Left lobe of liver (tissue), 2 donors: ENCODE measurements around the gene STYXL1. TPM values are rescaled to one million over a fixed set of nuclear protein-coding genes. Genes with fewer than 3 reads are reported as not detected.
A peak's percentile ranks its signal among the peaks of the same experiment; 100 is the strongest.
"Not testable (repeated sequence)": the region's sequence is repeated elsewhere in the genome, so short reads cannot be mapped to it uniquely, and the experiment has no call there.

ENCODE experiments used
- ATAC-seq: fragments of 200-7000 bp; cut with Tn5 transposase; one replicate; pipeline ENCODE4 v1.9.1; 2020; ENCODE audit warnings: mild to moderate bottlenecking, moderate library complexity
- DNase-seq: peaks from one replicate; pipeline ENCODE4 v3.0.0-alpha.2; 2020; ENCODE audit warnings: low spot score
- total RNA-seq: library from RNA; stranded (reverse); gene quantifications from one replicate; pipeline ENCODE4 v1.2.1, GENCODE V29; 2021
- donor health status: DM: no; HTN: no; CAD: no; lungs with moderate emphysema.
- donor health status: DM: no; HTN: yes; CAD: no.

STYXL1 gene
- total RNA-seq, 1 donor from 2014 or later = 17.6 TPM

DNA sequence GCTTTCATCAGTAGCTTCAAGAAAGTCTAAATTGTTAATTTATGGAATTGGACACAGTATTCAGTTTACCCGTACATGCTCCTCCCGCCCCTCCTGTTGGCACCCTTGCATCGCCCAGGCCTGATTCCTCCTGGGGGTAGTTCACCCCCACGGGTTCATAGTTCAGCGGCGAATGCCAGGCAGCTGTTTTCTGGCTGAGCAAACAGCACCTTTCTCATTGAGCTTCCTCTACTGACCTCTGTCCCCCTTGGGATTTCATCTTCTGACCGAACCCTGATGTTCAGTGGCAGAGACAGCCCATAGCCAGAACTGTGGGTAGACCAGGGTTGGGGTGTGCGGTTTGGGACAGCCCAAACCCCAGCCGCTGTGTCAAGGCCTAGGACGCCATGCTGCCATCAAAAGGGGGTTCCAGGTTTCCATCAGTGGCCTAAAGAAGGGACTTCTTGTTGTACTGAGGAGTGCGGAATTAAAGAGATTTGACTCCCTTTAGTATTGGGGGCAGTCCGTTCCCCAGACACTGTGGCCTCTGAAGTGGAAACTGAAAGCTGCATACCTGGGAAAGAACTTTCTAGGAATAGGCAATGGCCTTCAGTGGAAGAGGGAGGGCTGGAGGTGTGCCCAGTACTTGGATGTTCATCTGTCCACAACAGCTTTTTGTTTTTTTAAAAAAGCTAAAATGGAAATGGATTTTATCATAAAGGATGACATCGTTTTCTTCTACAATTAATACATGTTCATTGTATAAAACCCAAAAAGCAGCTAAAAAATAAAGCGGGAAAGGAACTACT lies 19.1 kb upstream of the STYXL1 start:
- ATAC-seq = peak; percentile 59

DNA sequence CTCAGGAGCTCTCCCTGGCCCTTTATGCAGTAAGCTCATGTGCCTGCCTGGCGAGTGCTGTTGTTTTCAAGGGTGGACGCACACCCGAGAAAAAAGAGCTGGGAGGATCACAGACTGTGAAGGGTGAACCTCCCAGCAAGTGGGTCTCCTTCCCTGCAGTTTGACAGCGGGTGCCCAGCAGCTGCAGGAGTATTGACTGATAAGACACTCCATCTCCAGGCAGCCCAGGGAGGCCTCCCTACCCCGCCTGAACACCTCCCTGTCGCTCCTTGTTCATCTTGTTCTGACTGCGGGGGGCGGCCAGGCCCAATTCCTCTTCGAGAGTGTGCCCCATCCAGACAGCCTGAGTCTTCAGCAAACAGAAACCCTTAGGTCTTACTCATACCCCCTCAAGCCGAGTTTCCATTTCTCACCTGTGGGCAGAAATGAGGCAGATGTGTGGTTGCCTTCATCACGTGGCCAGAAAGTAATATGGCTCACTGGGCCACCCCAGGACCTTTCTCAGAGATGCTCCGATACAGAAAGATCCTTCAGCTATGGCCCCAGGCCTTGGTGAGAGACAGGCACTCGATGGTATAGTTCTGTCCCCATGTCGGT lies 17.3 kb upstream of the STYXL1 start:
- DNase-seq = no peak
- no peak for ATAC-seq

More for the DNA sequence above, 19.1 kb upstream of the STYXL1 start:
- DNase-seq = peak; percentile 61

GRCh38 chr7:76064208-76064970 lies 16.6 kb upstream of the STYXL1 start:
- DNase-seq = no peak

DNA sequence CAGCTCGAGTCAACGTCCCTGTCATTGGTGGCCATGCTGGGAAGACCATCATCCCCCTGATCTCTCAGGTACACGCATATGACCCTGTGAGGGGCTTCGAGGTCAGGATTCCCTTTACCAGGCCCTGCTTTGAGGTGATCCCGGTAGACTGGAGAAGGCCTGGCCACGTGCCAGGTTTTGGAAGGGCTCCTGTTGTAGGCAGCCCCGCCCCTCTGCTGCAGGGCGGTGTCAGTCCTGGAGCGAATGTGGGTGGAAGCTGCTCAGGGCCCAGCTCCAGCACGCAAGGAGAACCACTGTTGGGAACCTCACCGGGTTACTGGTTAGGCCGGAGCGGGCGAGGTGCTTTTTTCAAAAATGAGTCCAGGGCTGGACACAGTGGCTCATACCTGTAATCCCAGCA lies 15.7 kb upstream of the STYXL1 start:
- peak; percentile 44 for ATAC-seq
- peak; percentile 75 for DNase-seq

More at GRCh38 chr7:76064208-76064970, 16.6 kb upstream of the STYXL1 start:
- ATAC-seq = peak; percentile 4

DNA sequence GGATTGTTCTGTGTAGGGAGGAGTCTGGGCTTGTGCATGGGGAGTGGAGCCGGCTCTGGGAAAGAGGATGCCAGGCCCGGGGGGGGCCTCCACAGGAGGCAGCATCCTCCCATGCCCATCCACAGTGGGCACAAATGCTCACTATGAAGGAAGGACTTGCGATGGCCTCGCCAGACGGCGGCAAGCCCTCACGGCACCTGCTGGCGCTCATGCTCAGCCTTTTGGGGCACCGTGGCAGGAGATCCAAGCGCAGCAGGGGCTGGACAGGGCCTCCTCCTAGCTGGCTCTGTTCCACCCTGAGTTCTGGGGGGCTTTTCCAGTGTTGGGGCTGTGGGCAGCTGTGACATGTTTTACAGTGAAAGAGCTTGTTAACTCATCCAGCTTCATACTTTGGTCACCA lies 15.3 kb upstream of the STYXL1 start:
- no peak for DNase-seq
- ATAC-seq = no peak

DNA sequence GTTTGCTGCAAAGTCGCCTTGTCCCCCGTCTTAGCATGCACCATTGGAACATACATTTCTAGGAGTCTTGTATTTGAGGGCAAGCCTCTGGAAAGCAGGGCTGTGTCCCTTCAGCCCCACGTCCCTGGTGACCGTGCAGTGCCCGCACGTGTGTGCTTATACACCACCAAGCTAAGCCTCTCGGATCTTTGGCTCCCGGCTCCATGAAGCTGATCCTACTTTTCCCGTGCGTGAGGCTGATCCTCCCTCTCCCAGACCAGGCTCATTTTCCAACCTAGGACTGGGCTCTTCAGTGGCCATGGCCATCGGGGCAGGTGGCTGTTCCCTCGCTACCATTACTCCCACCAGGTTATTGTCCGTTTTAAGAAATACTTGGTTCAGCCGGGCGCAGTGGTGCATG lies 14.5 kb upstream of the STYXL1 start:
- no peak for ATAC-seq
- no peak for DNase-seq

DNA sequence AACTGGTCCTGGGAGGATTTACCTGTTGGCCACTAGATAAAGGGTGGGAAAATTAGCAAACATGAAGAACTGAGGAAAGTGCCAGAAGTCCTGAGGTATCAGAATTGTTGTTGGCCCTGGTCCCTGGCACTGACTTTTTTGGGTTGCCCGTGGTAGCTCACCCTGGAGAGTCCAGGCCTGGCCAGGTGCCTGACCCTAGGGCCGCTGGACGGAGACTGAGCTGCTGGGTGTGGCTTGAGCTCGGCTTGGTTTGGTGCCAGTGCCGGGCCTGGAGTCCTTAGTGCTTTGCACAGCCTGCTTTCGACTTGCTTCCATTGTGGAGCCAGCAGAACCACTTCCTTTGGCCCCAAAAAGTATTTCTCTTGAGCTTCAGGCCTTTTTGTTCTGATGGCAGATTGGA lies 13.0 kb upstream of the STYXL1 start:
- peak; percentile 73 for ATAC-seq
- DNase-seq = peak; percentile 96

DNA sequence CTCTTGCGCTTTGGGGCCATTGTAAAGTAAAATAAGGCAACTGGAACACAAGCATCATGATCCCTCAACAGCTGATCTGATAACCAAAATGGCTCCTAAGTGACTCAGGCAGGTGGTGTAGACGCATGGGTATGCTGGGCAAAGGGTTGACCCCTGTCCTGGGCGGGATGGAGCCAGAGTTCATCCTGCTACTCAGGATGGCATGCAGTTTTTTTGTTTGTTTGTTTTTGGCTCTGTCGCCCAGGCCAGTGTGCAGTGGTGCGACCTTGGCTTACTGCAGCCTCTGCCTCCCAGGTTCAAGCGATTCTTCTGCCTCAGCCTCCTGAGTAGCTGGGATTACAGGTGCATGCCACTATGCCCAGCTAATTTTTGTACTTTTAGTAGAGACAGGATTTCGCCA lies 10.9 kb upstream of the STYXL1 start:
- peak; percentile 84 for DNase-seq
- ATAC-seq = peak; percentile 56

DNA sequence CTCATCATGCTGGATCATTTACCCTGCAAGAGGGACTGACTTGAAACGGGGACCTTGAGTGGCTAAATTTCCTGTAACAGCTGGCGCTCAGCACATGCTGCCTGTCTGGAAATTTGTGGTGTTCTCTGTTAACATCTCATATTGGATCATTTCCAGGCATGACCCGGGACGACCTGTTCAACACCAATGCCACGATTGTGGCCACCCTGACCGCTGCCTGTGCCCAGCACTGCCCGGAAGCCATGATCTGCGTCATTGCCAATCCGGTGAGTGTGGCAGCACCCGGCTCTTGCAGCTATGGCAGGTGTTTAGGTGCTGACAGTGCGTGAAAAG lies 10.0 kb upstream of the STYXL1 start:
- peak; percentile 86 for DNase-seq
- ATAC-seq = peak; percentile 62

DNA sequence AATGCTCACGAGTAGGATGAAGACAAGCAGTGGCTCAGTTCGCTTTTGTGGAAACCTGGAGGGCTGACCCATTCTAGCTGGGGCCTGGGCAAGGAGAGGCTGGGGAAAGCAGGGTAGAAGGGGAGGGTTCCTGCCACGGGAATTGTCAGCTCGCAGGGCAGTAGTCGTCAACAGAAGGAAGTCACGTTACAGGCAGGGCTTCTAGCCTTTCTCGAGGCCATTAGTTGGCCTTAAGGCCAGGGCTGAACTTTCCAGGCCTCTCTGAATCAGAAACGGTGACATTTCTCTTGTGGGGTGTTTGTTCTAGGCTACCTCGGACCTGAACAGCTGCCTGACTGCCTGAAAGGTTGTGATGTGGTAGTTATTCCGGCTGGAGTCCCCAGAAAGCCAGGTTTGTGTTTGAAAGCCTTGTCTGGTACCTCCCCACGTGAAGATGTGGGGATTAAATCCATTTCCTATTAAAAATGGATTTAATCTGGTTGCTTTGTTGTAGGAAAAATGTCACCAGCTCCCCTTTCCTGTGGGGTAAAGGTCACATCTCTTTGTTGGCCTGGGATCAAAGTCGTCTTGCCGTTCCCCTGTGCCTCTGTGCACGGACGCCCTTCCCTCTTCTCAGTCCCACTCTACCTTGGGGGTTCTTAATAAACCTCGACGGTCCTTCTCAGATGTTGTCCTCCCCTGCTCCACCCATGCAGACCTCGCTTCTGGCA lies 9.5 kb upstream of the STYXL1 start:
- DNase-seq (no peak), ATAC-seq (peak; percentile 34)

GRCh38 chr7:76056241-76056640 lies 8.4 kb upstream of the STYXL1 start:
- ATAC-seq = no peak
- no peak for DNase-seq

- DNase-seq (no peak), ATAC-seq (no peak)
Observed at GRCh38 chr7:76054123-76055120, 6.6 kb upstream of the STYXL1 start.

DNA sequence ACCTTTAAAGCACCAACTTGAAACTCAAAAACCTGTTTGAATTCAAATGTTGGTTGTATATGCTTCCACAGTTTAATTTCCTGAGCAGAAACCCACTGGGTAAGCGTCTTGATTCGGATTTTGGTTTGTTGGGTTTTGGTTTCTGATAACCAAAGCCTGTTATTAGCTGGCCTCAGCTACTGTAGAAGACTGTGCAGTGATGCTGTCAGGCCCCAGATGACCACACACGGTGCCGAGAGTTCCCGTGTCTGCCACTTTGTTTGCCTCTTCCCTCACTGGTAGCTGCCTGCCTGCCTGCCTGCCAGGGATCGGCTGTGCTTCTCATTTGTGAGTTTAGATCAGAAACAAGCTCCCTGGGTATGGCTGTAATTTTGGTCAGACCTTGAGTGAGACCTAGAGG lies 5.7 kb upstream of the STYXL1 start:
- no peak for ATAC-seq
- no peak for DNase-seq

GRCh38 chr7:76052681-76053080 lies 4.9 kb upstream of the STYXL1 start:
- not testable (repeated sequence) for DNase-seq, ATAC-seq

- ATAC-seq (no peak), DNase-seq (no peak)
Observed at GRCh38 chr7:76051840-76052239, 4.0 kb upstream of the STYXL1 start.

DNA sequence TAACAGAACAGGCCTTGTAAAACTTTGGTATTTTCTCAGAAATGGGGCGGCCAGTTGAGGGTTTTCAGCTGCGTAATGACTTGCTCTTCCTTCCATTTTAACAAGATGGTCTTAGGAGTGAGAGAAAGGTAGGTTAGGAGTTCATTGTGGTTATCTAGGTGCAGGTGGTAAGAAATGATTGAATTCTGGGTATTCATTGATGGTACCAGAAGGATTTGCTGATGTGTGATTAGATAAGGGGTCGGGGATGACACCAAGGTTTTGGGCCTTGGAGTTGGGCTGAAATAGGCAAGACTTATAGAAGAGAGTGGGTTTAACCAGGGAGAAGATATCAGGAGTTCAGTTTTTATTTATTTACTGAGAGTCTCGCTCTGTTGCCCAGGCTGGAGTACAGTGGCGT lies 2.7 kb upstream of the STYXL1 start:
- no peak for DNase-seq
- no peak for ATAC-seq

DNA sequence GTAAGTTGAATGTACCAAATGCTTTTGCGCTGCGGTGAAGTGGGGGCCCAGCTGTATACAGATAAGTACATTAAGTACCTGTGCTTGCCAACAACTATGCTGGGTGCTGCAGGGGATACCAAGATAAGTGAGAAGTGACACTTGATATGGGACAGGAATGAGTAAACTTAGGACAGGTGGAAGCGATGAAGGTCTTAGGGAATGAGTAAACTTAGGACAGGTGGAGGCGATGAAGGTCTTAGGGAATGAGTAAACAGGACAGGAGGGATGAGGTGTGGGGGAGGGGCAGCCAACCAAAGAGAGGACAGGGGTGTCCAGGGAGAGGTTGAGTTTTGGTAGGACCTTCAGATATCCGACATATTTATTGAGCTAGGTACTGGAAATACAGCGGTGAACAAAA lies 1.5 kb upstream of the STYXL1 start:
- no peak for ATAC-seq
- no peak for DNase-seq

DNA sequence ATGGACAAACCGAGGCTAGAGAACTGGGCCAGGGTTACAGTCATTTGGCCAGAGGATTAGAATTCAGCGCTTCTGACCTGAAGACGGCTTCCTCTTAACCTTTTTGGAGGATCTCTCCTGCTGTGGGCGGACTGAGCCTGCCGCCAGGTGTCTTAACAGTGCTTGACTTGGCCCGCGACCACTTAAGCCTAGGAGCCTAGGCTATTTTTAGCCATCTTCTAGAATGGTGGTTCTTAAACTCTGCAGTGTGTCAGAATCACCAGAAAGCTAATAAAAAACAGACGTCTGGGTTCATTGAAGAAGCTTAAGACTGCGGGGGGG lies 828 bp upstream of the STYXL1 start:
- DNase-seq = no peak
- ATAC-seq = peak; percentile 20

DNA sequence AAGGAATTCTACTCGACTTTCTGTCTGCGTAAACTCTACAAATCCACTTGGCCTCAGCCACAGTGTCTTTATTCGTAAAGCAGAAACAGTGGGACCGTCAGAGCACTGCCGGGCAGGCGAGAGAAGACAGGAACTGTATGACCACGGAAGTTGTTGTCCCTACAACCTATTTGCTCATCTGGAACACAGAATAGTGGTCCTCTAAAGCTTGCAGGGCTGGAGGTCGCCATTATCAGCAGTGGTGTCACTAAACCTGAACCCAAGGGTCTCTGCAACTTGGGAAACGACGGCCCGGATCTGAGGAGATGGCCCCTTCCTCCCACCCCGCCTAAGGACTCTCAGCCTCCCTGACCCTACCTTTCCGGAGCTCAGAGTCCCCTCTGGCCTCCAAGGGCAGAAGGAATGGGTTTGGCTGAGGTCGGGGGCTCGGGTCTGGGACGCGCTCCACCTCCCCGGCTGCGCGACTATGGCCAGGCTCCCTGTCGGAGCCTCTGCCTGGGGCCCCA lies 442 bp downstream of the STYXL1 start:
- DNase-seq = no peak

DNA sequence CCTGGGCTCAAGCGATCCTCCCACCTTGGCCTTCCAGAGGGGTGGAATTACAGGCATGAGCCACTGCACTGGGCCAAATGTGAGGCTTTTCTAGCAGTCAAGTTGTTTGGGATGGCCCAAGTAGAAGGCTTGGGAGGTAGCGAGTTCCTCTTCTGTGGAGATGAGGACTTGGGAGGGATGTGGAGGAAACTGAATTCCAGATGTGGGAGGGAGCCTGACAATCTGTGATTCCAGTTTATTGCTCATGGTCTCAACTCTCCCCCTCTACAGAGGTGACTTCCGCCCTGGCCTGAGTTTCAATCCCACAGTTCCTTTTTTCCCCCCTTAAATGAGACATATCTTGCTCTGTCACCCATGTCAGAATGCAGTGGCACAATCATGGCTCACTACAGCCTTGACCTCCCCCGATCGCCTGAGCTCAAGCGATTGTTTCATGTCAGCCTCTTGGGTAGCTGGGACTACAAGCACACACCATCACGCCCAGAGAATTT lies 3.4 kb downstream of the STYXL1 start:
- no peak for ATAC-seq
- no peak for DNase-seq

More for the DNA sequence above, 442 bp downstream of the STYXL1 start:
- peak; percentile 53 for ATAC-seq
